ENCODE results near the gene TLCD4. TPM values are rescaled to one million over a fixed set of nuclear protein-coding genes. Genes with fewer than 3 reads are reported as not detected.

The TLCD4 gene
- total RNA-seq, 1 experiment from 2014 or later: 12.1 TPM

DNA sequence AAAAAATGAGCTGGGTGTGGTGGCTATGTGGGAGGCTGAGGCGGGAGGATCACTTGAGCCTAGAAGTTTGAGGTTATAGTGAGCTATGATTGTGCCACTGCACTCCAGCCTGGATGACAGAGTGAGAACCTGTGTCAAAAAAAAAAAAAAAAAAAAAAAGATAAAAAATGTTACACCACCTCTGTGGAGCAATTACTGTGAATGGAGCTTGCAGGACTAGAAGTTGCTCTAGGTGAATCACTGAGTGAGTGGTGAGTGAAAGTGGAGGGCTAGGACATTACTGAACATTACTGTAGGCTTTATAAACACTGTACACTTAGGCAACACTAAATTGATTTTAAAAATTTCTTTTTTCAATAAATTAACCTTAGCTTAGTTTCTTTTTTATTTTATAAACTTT, 21.9 kb downstream of the TLCD4 start:
- ATAC-seq: no peak
- H3K79me2 ChIP-seq (ENCODE audit: insufficient read depth, low read length): no peaks in the 10 kb centered on the region
- BruUV-seq (replicated peaks): no TSS peak
- DNase-seq (ENCODE audit: low read depth, low spot score): no peak
- H4K20me1 ChIP-seq (ENCODE audit: insufficient read depth): no peaks in the 10 kb centered on the region
- H3K9me3 ChIP-seq (ENCODE audit: control insufficient read depth in 1 of 2, insufficient read depth in 1 of 2, low read depth in 1 of 2, low read length in 2 of 2): no peaks in the 10 kb centered on the region
- POLR2A ChIA-PET: no interaction called here
- H3K27me3 ChIP-seq (ENCODE audit: insufficient read depth, low read length): no peaks in the 10 kb centered on the region
- intact Hi-C loops (cut with micrococcal nuclease): no loop called here
- no peak overlapping the region for H3K4me2 ChIP-seq (ENCODE audit: low read length)
- no peaks in the 10 kb centered on the region for H3K36me3 ChIP-seq (ENCODE audit: control insufficient read depth in 1 of 2, insufficient read depth in 2 of 2, low read length in 2 of 2)
- H3K4me3 ChIP-seq (replicated peaks in 1 of 2; ENCODE audit: low read depth in 1 of 2, low read length in 2 of 2): no peak overlapping the region
- no peak overlapping the region for H3K27ac ChIP-seq (ENCODE audit: low read depth, low read length)
- H3K9ac ChIP-seq (ENCODE audit: low read length): no peak overlapping the region
- H2AFZ ChIP-seq (ENCODE audit: low read depth, low read length, poor library complexity, severe bottlenecking): no peak overlapping the region
- H3K4me1 ChIP-seq (ENCODE audit: control insufficient read depth in 1 of 2, insufficient read depth in 2 of 2, low read length in 2 of 2): no peaks in the 10 kb centered on the region
- no peaks in the 10 kb centered on the region for H3K9me2 ChIP-seq (ENCODE audit: insufficient read depth)
- CTCF ChIA-PET: interaction anchor here (0.9 kb wide), 1 partner anchor 19 kb away, joined by 3 read pairs; no protein-coding TSS in a partner anchor
- RAD21 ChIA-PET (ENCODE audit: low non-redundant PET in 1 of 2, low total read pairs in 2 of 2, uncharacterized antibody in 2 of 2, unreplicated experiment in 2 of 2): no interaction called here
- TF ChIP-seq ELF1 (IDR thresholded peaks at IDR 0.05; ENCODE audit: borderline replicate concordance, low read depth) (no peak), TCF7L2 (IDR thresholded peaks at IDR 0.05; ENCODE audit: borderline replicate concordance, extremely low read depth, insufficient read depth, insufficient read length) (no peak), ZFX (IDR thresholded peaks at IDR 0.05) (no peak), SRF (IDR thresholded peaks at IDR 0.05; ENCODE audit: low read depth) (no peak), CEBPB (IDR thresholded peaks at IDR 0.05; ENCODE audit: low read depth) (no peak), RAD21 (IDR thresholded peaks at IDR 0.05; ENCODE audit: low read depth) (no peak), SIN3A (IDR thresholded peaks at IDR 0.05; ENCODE audit: low read depth) (no peak), YY1 (IDR thresholded peaks at IDR 0.05; ENCODE audit: extremely low read depth, insufficient replicate concordance, low read depth, low read length) (no peak), ZBTB33 (IDR thresholded peaks at IDR 0.05; ENCODE audit: extremely low read depth, insufficient replicate concordance, low read length) (no peak), MAX (IDR thresholded peaks at IDR 0.05) (no peak)
